ENCODE results near the gene ZIC4.

The ZIC4 gene

GRCh38 chr3:147420353-147421183, 14.2 kb upstream of the ZIC4 start:
- Histone ChIP-seq H3K9me3 (peaks cover 6% of the 10 kb centered on the region), H3K4me3 (ENCODE audit: low read depth in 1 of 2, low read length in 1 of 2) (no peak overlapping the region), H3K36me3 (no peaks in the 10 kb centered on the region), H3K4me1 (ENCODE audit: control insufficient read depth in 1 of 2, insufficient read depth in 1 of 2, low read depth in 1 of 2, low read length in 1 of 2) (no peaks in the 10 kb centered on the region), H3K27ac (no peak overlapping the region), H3K27me3 (peaks cover 100% of the 10 kb centered on the region)
- TF ChIP-seq CTCF (IDR thresholded peaks at IDR 0.05): no peak

DNA sequence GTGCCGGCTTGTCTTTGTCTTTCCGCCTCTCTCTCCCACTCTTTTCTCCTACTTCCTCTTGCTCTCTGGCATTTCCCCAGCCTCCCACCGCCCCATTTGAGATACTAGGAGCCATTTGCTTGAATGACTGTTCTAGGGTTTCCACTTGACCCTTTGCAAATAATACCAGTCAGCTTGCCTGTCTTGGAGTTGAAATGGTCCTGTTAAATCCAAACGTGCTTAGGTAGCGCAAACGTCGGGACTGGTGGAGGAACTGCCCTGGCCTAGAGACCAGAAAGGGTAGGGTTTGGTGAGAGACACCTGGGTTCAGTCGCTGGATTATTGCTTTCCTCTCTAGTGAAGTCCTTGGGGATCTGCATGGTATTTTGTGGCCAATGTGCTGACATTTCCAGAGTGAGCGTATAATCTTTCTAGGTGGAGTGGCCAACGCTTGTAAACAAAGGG, 13.5 kb upstream of the ZIC4 start:
- TF ChIP-seq CTCF (IDR thresholded peaks at IDR 0.05): no peak
- Histone ChIP-seq H3K27me3 (peaks cover 100% of the 10 kb centered on the region), H3K27ac (no peak overlapping the region), H3K9me3 (peaks cover 6% of the 10 kb centered on the region), H3K36me3 (no peaks in the 10 kb centered on the region), H3K4me1 (ENCODE audit: control insufficient read depth in 1 of 2, insufficient read depth in 1 of 2, low read depth in 1 of 2, low read length in 1 of 2) (no peaks in the 10 kb centered on the region), H3K4me3 (ENCODE audit: low read depth in 1 of 2, low read length in 1 of 2) (no peak overlapping the region)

GRCh38 chr3:147418808-147419701, 12.7 kb upstream of the ZIC4 start:
- Histone ChIP-seq H3K27ac (no peak overlapping the region), H3K27me3 (peaks cover 100% of the 10 kb centered on the region)

GRCh38 chr3:147418371-147418781, 12.0 kb upstream of the ZIC4 start:
- TF ChIP-seq CTCF (IDR thresholded peaks at IDR 0.05): no peak
- Histone ChIP-seq H3K27ac (no peak overlapping the region), H3K27me3 (peaks cover 100% of the 10 kb centered on the region), H3K9me3 (peaks cover 6% of the 10 kb centered on the region), H3K4me3 (ENCODE audit: low read depth in 1 of 2, low read length in 1 of 2) (no peak overlapping the region), H3K4me1 (ENCODE audit: control insufficient read depth in 1 of 2, insufficient read depth in 1 of 2, low read depth in 1 of 2, low read length in 1 of 2) (no peaks in the 10 kb centered on the region), H3K36me3 (no peaks in the 10 kb centered on the region)

More at GRCh38 chr3:147418808-147419701, 12.7 kb upstream of the ZIC4 start:
- Histone ChIP-seq H3K4me1 (ENCODE audit: control insufficient read depth in 1 of 2, insufficient read depth in 1 of 2, low read depth in 1 of 2, low read length in 1 of 2) (no peaks in the 10 kb centered on the region), H3K36me3 (no peaks in the 10 kb centered on the region), H3K9me3 (peaks cover 6% of the 10 kb centered on the region), H3K4me3 (ENCODE audit: low read depth in 1 of 2, low read length in 1 of 2) (no peak overlapping the region)
- no peak for TF ChIP-seq CTCF (IDR thresholded peaks at IDR 0.05)

GRCh38 chr3:147417551-147418295, 11.4 kb upstream of the ZIC4 start:
- TF ChIP-seq CTCF (IDR thresholded peaks at IDR 0.05): no peak
- Histone ChIP-seq H3K4me1 (ENCODE audit: control insufficient read depth in 1 of 2, insufficient read depth in 1 of 2, low read depth in 1 of 2, low read length in 1 of 2) (no peaks in the 10 kb centered on the region), H3K36me3 (no peaks in the 10 kb centered on the region), H3K4me3 (ENCODE audit: low read depth in 1 of 2, low read length in 1 of 2) (no peak overlapping the region), H3K27me3 (peaks cover 100% of the 10 kb centered on the region), H3K27ac (no peak overlapping the region), H3K9me3 (peaks cover 6% of the 10 kb centered on the region)
